A549 (cell line): ENCODE measurements around the gene ST3GAL5. TPM values are rescaled to one million over a fixed set of nuclear protein-coding genes. Genes with fewer than 3 reads are reported as not detected.

Source experiments
- ATAC-seq, 2 experiments: fragments of 200-7000 bp in 1 of 2; fragments of >200 bp in 1 of 2; cut with Nextera tagmentation in 1 of 2; cut with Tn5 transposase in 1 of 2; 3 replicates each; pipeline versions ENCODE4 v1.8.0 to v1.9.1; 2018 to 2020; ENCODE audit warnings: mild to moderate bottlenecking in 1 of 2, moderate library complexity in 1 of 2
- CTCF ChIA-PET: fragments of 300-600 bp; sonication (Branson Sonifier 250); formaldehyde crosslinking; extraction: SDS; loops from one replicate; lab custom pipeline; 2021; ENCODE audit warnings: antibody characterized with exemption, inconsistent platforms; lab: Yijun Ruan, JAX
- POLR2A ChIA-PET: fragments of 350-600 bp; formaldehyde crosslinking; extraction: SDS; loops from one replicate; lab custom pipeline; 2021; ENCODE audit warnings: antibody characterized with exemption, inconsistent platforms; lab: Yijun Ruan, JAX
- DNase-seq, 2 experiments: peaks; one replicate each; pipeline versions ENCODE4 v3.0.0 to v3.0.0-alpha.2; 2011 to 2016; ENCODE audit warnings: low read depth in 1 of 2, low spot score in 1 of 2
- FAIRE-seq: peaks from 2 replicates; lab custom pipeline; 2011; peaks lifted over from hg19 to GRCh38; lab: Jason Lieb, UNC
- H3K27ac ChIP-seq, 2 experiments: fragments of >200 bp; sonication (Bioruptor Twin); formaldehyde crosslinking; 3 replicates each; pipeline ENCODE4 v1.5.1; 2016 to 2017
- H3K4me1 ChIP-seq: fragments of >200 bp; sonication (Bioruptor Twin); formaldehyde crosslinking; 3 replicates; pipeline ENCODE4 v1.6.1; 2016
- H3K4me2 ChIP-seq: fragments of >200 bp; sonication (Bioruptor Twin); formaldehyde crosslinking; 3 replicates; pipeline ENCODE4 v1.6.1; 2016
- H3K4me3 ChIP-seq: fragments of >200 bp; sonication (Bioruptor Twin); formaldehyde crosslinking; 3 replicates; pipeline ENCODE4 v1.5.1; 2016
- H3K9me3 ChIP-seq: fragments of >200 bp; sonication (Bioruptor Twin); formaldehyde crosslinking; 3 replicates; pipeline ENCODE4 v1.6.1; 2016
- BHLHE40 ChIP-seq: IDR thresholded peaks from 2 replicates; pipeline ENCODE4 v1.6.1; 2012; ENCODE audit warnings: low read depth, low read length, inconsistent platforms
- CBX8 ChIP-seq: fragments of 200-600 bp; sonication (generic); IDR thresholded peaks from 2 replicates; pipeline ENCODE4 v1.6.1; 2016
- CEBPB ChIP-seq, 2 experiments: fragments of >200 bp in 1 of 2; sonication (Bioruptor Twin) in 1 of 2; formaldehyde crosslinking in 1 of 2; IDR thresholded peaks; 2 replicates each; pipeline ENCODE4 v1.6.1; 2012 to 2016
- EP300 ChIP-seq, 2 experiments: fragments of >200 bp; sonication (Bioruptor Twin); formaldehyde crosslinking; IDR thresholded peaks; 2 replicates in 1 of 2; 3 replicates in 1 of 2; pipeline ENCODE4 v1.6.1; 2016 to 2017
- HOXA7 ChIP-seq: fragments of 250-450 bp; sonication (Bioruptor Pico); IDR thresholded peaks from 2 replicates; pipeline ENCODE4 v1.5.0; 2020; ENCODE audit warnings: mild to moderate bottlenecking, moderate library complexity
- JUN ChIP-seq, 2 experiments: fragments of >200 bp; sonication (Bioruptor Twin); formaldehyde crosslinking; IDR thresholded peaks; 2 replicates in 1 of 2; 3 replicates in 1 of 2; pipeline ENCODE4 v1.6.1; 2016 to 2017
- NFE2L2 ChIP-seq: fragments of 150-350 bp; conservative IDR thresholded peaks from 2 replicates; pipeline ENCODE4 v1.6.1; 2014; ENCODE audit warnings: low read length
- NR3C1 ChIP-seq: fragments of >200 bp; sonication (Bioruptor Twin); formaldehyde crosslinking; IDR thresholded peaks from 3 replicates; pipeline ENCODE4 v1.6.1; 2017
- RAD21 ChIP-seq, 2 experiments: fragments of >200 bp in 1 of 2; sonication (Bioruptor Twin) in 1 of 2; formaldehyde crosslinking in 1 of 2; IDR thresholded peaks in 1 of 2; conservative IDR thresholded peaks in 1 of 2; 2 replicates in 1 of 2; 3 replicates in 1 of 2; pipeline ENCODE4 v1.6.1; 2012 to 2018; ENCODE audit warnings: inconsistent platforms in 1 of 2
- RFX5 ChIP-seq: fragments of 450-650 bp; IDR thresholded peaks from 2 replicates; pipeline ENCODE4 v1.7.1; 2014; ENCODE audit warnings: antibody characterized with exemption, mild to moderate bottlenecking, moderate library complexity
- SMC3 ChIP-seq: fragments of >200 bp; sonication (Bioruptor Twin); formaldehyde crosslinking; IDR thresholded peaks from 3 replicates; pipeline ENCODE4 v1.6.1; 2018; ENCODE audit warnings: inconsistent platforms
- ZNF302 ChIP-seq: fragments of 250-450 bp; sonication (Bioruptor Pico); IDR thresholded peaks from 2 replicates; pipeline ENCODE4 v1.9.0; 2021; ENCODE audit warnings: inconsistent platforms, mild to moderate bottlenecking, moderate library complexity
- WGBS: methylation state at CpG from one replicate; pipeline ENCODE4 v1.1.6; 2017; ENCODE audit errors: missing lambda C conversion rate; 5-methylcytosine and 5-hydroxymethylcytosine counted together
- polyA plus RNA-seq, 4 experiments: library from polyadenylated mRNA; depleted of rRNA in 3 of 4; stranded (reverse); fragments of >200 nt; fragmentation: RNase III in 1 of 4; extraction: RNeasy Plus Mini Kit Qiagen cat#74134 plus additional on column Dnase treatment in 1 of 4; gene quantifications; 2 replicates in 3 of 4; 3 replicates in 1 of 4; pipeline ENCODE4 v1.2.3, GENCODE V29; 2011 to 2017
- TF ChIP-seq, protein P1 (sequence below): fragments of 250-450 bp; sonication (Bioruptor Pico); IDR thresholded peaks from 2 replicates; pipeline ENCODE4 v1.5.0; 2020; ENCODE audit warnings: low read depth, mild to moderate bottlenecking, moderate library complexity
- TF ChIP-seq, protein P2 (sequence below): fragments of >200 bp; sonication (Bioruptor Twin); formaldehyde crosslinking; IDR thresholded peaks from 2 replicates; pipeline ENCODE4 v1.6.1; 2016
- TF ChIP-seq, protein P3 (sequence below): fragments of 250-450 bp; sonication (Bioruptor Pico); IDR thresholded peaks from 2 replicates; pipeline ENCODE4 v1.5.0; 2021; ENCODE audit warnings: mild to moderate bottlenecking, moderate library complexity, borderline replicate concordance
- TF ChIP-seq, protein P4 (sequence below): fragments of >200 bp; sonication (Bioruptor Twin); formaldehyde crosslinking; IDR thresholded peaks from 3 replicates; pipeline ENCODE4 v1.5.1; 2016

ST3GAL5 gene
- polyA plus RNA-seq, 2 of the 4 experiments (the other 2 are of a cell fraction): 36.9 to 119 TPM

DNA sequence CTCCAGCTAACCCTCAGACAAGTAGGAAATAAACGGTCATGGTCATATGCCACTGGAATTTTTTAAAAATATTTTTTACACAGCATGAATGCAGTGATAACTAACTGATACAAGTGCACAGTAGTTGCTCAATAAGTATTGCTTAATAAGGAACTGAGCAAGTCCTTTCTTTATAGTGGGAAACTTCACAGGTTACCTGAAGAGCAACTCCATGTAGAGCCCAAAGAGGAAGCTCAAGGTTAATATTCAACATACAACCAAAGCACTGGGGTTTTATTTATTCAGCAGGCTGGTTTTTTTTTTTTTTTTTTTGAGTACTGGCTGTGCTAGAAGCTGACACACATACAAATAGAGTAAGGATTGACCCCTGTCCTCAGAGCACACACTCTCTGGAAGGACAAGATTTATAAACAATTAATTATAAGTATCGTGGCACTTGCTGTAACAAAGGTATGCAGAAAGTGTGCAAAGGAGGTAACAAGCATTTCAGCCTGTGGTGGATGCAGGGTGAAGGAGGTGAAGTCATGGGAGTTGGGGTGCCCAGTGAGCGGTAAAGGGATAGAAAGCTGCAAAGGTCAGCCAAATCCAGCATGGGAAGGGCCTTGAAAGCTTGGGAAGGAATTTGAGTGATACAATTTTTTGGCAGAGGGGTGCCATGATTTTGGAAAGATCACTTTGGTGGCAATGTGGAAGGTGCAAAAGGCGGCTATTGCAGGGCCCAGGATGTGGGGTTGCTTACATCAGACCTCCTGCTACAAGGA, 82.3 kb downstream of the ST3GAL5 start:
- FAIRE-seq (no peak), ATAC-seq (peak; percentile 39 to 50; a peak in 4 of 6 replicates), DNase-seq (peak in 1 of 2 experiments; percentile 53)
- ChIA-PET CTCF (interaction anchor here (0.8 to 35.1 kb wide), 9 partner anchors 7 to 274 kb away, joined by 3 to 1675 read pairs (median 4); partner anchors contain the start of gene ATOH8), POLR2A (interaction anchor here (0.6 to 0.7 kb wide), 2 partner anchors 170 to 389 kb away, joined by 3 to 5 read pairs; no protein-coding TSS in a partner anchor)
- H3K27ac ChIP-seq: peak overlapping the region; percentile 70 to 75
- 55% methylated on average over 4 of the region's 4 CpGs for WGBS
- TF ChIP-seq HOXA7 (no peak), EP300 (IDR thresholded peaks at IDR 0.05) (peak in 1 of 2 experiments; percentile 47; a peak in 1 of 5 replicates), JUN (IDR thresholded peaks at IDR 0.05) (0 out of 5 replicates have a peak, but pooled peaks of 1 of the 2 experiments have one; percentile 65), RFX5 (no peak), CEBPB (IDR thresholded peaks at IDR 0.05) (peak; percentile 92 to 96), RAD21 (conservative IDR thresholded peaks at IDR 0.05 in 1 of 2, IDR thresholded peaks at IDR 0.05 in 1 of 2) (no peak)
- TF ChIP-seq, protein P1, sequence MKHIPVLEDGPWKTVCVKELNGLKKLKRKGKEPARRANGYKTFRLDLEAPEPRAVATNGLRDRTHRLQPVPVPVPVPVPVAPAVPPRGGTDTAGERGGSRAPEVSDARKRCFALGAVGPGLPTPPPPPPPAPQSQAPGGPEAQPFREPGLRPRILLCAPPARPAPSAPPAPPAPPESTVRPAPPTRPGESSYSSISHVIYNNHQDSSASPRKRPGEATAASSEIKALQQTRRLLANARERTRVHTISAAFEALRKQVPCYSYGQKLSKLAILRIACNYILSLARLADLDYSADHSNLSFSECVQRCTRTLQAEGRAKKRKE (CRISPR knock-in tag): no peak
- TF ChIP-seq, protein P2, sequence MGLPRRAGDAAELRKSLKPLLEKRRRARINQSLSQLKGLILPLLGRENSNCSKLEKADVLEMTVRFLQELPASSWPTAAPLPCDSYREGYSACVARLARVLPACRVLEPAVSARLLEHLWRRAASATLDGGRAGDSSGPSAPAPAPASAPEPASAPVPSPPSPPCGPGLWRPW: peak; percentile 89
- H3K4me1 ChIP-seq: peaks cover 37% of the 10 kb centered on the region
- no peak overlapping the region for H3K4me3 ChIP-seq
- H3K4me2 ChIP-seq: peak overlapping the region; percentile 52
- no peaks in the 10 kb centered on the region for H3K9me3 ChIP-seq

DNA sequence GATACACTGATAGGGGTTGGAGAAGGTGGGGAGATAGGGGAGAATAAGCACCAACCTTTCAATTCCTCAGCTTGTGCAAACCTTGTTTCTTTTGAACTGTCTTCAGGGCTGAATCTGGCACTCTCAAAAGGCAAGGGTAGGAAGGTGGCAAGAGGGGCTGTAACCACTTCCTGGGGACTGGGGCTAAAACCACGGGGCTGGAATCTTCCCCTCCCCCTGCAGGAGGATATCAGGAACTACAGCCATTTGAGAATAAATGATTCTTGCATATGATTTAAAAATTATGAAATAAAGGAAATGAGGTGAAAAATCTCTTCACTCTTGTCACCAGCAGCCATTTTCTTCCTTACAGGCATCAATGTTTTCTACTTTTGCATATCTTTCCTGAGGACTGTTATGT, 84.2 kb downstream of the ST3GAL5 start:
- peak in 1 of 2 experiments; percentile 29; a peak in 2 of 6 replicates for ATAC-seq

DNA sequence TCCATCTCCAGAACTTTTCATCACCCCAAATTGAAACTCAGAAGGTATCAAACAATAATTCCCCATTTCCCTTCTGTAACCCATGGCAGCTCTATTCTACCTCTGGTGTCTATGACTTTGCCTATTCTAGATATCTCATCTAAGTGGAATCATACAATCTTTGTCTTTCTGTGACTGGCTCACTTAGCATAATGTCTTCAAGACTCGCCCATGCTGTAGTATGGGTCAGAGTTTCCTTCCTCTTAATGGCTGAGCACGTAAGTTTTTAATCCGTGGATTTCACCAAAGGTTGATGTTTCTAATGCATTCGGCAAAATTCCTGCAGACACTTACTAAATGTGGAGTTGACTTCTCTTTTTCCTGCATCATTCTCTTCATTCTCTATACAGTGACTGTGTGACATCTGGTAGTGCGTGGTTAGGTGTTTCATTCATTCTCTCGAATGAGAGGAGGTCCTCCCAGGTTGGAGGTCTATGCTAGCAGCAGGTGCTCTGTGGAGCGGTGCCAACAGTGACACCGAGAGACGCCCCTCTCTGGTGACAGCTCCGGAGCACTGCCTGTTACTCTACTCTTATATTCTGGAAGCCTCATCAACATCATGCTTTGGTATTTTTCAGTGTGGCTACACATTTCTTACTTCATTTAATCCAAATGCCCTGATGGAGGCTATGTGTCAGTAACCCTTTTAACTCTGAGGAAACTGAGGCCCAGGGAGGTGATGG, 84.9 kb downstream of the ST3GAL5 start:
- TF ChIP-seq NR3C1: no peak
- TF ChIP-seq ZNF302: no peak
- TF ChIP-seq, protein P3, sequence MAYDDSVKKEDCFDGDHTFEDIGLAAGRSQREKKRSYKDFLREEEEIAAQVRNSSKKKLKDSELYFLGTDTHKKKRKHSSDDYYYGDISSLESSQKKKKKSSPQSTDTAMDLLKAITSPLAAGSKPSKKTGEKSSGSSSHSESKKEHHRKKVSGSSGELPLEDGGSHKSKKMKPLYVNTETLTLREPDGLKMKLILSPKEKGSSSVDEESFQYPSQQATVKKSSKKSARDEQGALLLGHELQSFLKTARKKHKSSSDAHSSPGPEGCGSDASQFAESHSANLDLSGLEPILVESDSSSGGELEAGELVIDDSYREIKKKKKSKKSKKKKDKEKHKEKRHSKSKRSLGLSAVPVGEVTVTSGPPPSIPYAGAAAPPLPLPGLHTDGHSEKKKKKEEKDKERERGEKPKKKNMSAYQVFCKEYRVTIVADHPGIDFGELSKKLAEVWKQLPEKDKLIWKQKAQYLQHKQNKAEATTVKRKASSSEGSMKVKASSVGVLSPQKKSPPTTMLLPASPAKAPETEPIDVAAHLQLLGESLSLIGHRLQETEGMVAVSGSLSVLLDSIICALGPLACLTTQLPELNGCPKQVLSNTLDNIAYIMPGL (CRISPR knock-in tag): no peak
- TF ChIP-seq CBX8: no peak
- TF ChIP-seq NFE2L2: no peak
- ChIA-PET POLR2A (no interaction called here), CTCF (interaction anchor here (0.9 to 35.1 kb wide), 5 partner anchors 9 to 95 kb away, joined by 3 to 1675 read pairs (median 74); partner anchors contain the start of gene ATOH8)
- Histone ChIP-seq H3K4me2 (no peak overlapping the region), H3K4me3 (no peak overlapping the region), H3K9me3 (peaks cover 10% of the 10 kb centered on the region; the same call in 2 of the 3 replicates), H3K4me1 (peaks cover 43% of the 10 kb centered on the region), H3K27ac (peak overlapping the region; percentile 29 to 56; a peak in 3 of 6 replicates)
- DNase-seq (no peak), FAIRE-seq (no peak), ATAC-seq (no peak)
- WGBS: 87% methylated on average over 10 of the region's 10 CpGs

More for the DNA sequence above, 84.2 kb downstream of the ST3GAL5 start:
- POLR2A ChIA-PET: no interaction called here
- DNase-seq: peak; percentile 36 to 66
- no peak for FAIRE-seq
- TF ChIP-seq, protein P4, sequence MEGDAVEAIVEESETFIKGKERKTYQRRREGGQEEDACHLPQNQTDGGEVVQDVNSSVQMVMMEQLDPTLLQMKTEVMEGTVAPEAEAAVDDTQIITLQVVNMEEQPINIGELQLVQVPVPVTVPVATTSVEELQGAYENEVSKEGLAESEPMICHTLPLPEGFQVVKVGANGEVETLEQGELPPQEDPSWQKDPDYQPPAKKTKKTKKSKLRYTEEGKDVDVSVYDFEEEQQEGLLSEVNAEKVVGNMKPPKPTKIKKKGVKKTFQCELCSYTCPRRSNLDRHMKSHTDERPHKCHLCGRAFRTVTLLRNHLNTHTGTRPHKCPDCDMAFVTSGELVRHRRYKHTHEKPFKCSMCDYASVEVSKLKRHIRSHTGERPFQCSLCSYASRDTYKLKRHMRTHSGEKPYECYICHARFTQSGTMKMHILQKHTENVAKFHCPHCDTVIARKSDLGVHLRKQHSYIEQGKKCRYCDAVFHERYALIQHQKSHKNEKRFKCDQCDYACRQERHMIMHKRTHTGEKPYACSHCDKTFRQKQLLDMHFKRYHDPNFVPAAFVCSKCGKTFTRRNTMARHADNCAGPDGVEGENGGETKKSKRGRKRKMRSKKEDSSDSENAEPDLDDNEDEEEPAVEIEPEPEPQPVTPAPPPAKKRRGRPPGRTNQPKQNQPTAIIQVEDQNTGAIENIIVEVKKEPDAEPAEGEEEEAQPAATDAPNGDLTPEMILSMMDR: peak; percentile 43
- TF ChIP-seq SMC3 (peak; percentile 43; the same call in 2 of the 3 replicates), RAD21 (conservative IDR thresholded peaks at IDR 0.05 in 1 of 2, IDR thresholded peaks at IDR 0.05 in 1 of 2) (peak; percentile 27 to 58; a peak in 3 of 5 replicates), BHLHE40 (no peak)
- TF ChIP-seq, all 56 proteins: peak for 3
- H3K27ac ChIP-seq: peak overlapping the region; percentile 29 to 56; a peak in 4 of 6 replicates
- 4% methylated on average over 1 of the region's 1 CpG for WGBS
- H3K9me3 ChIP-seq: peaks cover 10% of the 10 kb centered on the region; the same call in 2 of the 3 replicates
- H3K4me3 ChIP-seq: no peak overlapping the region
- CTCF ChIA-PET: interaction anchor here (0.9 to 35.1 kb wide), 7 partner anchors 9 to 96 kb away, joined by 3 to 1675 read pairs (median 4); partner anchors contain the start of gene ATOH8
- H3K4me2 ChIP-seq: no peak overlapping the region
- H3K4me1 ChIP-seq: peaks cover 36% of the 10 kb centered on the region
